ENCODE measurements around the gene ALPP. TPM values are rescaled to one million over a fixed set of nuclear protein-coding genes. Genes with fewer than 3 reads are reported as not detected.
"Not testable (repeated sequence)": the region's sequence is repeated elsewhere in the genome, so short reads cannot be mapped to it uniquely, and the experiment has no call there.

The ALPP gene
- total RNA-seq, 1 experiment from 2014 or later, result not detected

GRCh38 chr2:232406556-232407310 lies 28.2 kb downstream of the ALPP start, which contains the start of gene ALPG:
ALPG (plus strand) TSS chr2:232406844; CDS start chr2:232406895, 51 bp downstream.
- DNase-seq, result no peak
- no peaks in the 10 kb centered on the region for H3K9me3 ChIP-seq

GRCh38 chr2:232407428-232408150 lies 29.0 kb downstream of the ALPP start:
- H3K4me3 ChIP-seq, H3K9me3 ChIP-seq, H3K36me3 ChIP-seq, DNase-seq, H3K27me3 ChIP-seq: not testable (repeated sequence)

More at GRCh38 chr2:232406556-232407310, 28.2 kb downstream of the ALPP start, which contains the start of gene ALPG:
- Histone ChIP-seq H3K4me3 (no peak within 1 kb of the TSS), H3K36me3 (no peaks in the 10 kb centered on the region), H3K27me3 (no peaks in the 10 kb centered on the region)

DNA sequence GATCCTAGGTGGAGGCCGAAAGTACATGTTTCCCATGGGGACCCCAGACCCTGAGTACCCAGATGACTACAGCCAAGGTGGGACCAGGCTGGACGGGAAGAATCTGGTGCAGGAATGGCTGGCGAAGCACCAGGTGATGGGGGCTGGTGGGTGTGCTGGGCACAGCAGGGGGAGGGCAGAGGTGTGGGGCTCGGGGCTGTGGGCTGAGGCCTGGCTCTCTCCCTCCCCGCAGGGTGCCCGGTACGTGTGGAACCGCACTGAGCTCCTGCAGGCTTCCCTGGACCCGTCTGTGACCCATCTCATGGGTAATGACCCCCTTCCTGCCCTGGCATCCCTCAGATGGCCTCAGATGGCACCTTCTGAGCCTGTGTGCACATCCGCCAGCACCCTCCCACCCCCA lies 29.7 kb downstream of the ALPP start:
- H3K9me3 ChIP-seq, DNase-seq, H3K4me3 ChIP-seq, H3K36me3 ChIP-seq, H3K27me3 ChIP-seq: not testable (repeated sequence)

DNA sequence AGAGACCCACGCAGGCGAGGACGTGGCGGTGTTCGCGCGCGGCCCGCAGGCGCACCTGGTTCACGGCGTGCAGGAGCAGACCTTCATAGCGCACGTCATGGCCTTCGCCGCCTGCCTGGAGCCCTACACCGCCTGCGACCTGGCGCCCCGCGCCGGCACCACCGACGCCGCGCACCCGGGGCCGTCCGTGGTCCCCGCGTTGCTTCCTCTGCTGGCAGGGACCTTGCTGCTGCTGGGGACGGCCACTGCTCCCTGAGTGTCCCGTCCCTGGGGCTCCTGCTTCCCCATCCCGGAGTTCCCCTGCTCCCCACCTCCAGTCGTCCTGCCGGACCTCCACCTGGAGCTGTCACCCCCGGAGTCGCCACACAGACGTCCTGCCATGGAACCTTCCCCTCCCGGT lies 31.1 kb downstream of the ALPP start:
- not testable (repeated sequence) for H3K27me3 ChIP-seq, DNase-seq, H3K9me3 ChIP-seq, H3K36me3 ChIP-seq, H3K4me3 ChIP-seq

DNA sequence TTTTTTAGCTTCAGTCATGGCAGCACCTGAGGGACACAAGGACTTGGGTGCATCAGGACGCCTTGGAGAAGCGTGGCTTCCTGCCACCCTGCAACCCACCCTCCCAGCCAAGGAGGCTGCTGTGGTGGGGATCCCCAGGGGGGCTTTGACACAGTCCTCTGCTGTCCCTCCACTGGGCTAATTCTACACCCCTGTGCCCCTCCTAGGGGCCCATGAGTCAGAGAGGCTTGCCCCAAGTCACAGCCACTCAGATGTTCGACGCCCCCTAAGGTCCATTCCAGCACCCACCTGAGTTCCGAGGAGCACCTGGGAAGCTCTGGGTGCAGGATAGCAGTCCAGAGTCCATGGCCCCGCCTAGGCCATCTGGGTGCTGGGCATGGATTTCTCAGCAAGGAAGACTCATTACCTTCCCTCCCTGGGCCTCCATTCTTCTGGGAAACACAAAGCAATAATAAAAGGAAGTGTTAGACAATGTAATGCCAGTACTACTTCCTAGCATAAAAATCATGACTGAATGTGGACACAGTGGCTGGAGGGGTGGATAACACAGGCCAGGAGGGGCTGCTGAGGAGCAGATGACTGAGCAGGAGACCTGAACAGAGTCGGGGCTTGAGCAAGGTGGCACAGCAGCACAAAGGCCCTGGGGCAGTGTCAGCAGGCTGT lies 31.8 kb downstream of the ALPP start:
- Histone ChIP-seq H3K9me3 (no peaks in the 10 kb centered on the region), H3K4me3 (no peak overlapping the region), H3K27me3 (no peaks in the 10 kb centered on the region), H3K36me3 (no peaks in the 10 kb centered on the region)
- DNase-seq, result no peak

DNA sequence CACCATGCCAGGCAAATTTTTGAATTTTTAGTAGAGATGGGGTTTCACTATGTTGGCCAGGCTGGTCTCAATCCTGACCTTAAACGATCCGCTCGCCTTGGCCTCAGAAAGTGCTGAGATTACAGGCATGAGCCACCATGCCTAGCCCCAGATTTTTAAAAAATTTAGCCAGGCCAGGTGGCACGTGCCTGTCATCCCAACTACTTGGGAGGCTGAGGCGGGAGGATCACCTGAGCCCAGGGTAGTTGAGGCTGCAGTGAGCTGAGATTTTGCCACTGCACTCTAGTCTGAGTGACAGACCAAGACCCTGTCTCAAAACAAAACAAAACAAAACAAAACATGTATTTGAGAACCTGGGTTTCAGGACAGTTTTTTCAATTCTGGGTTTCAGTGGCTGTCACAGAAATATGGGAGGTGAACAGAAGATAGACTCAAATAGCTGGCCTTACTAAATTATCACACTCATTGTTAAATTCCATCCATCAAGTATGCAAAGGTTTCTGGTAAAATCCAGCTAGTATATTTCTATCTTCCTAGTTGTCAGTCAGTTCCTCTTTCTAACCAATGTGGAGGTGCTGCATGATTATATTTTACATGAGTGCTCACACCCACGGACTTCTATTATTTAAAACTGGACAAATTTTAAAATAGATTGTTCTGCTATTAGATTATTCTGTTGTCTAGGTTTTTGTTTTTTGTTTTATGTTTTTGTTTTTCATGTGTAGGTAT lies 33.5 kb downstream of the ALPP start:
- no peaks in the 10 kb centered on the region for H3K9me3 ChIP-seq
- DNase-seq, result no peak
- H3K4me3 ChIP-seq, result no peak overlapping the region
- H3K27me3 ChIP-seq, result no peaks in the 10 kb centered on the region
- H3K36me3 ChIP-seq, result no peaks in the 10 kb centered on the region

- Histone ChIP-seq H3K36me3 (no peaks in the 10 kb centered on the region), H3K27me3 (no peaks in the 10 kb centered on the region), H3K9me3 (no peaks in the 10 kb centered on the region), H3K4me3 (no peak overlapping the region)
- DNase-seq, result no peak
Measured at GRCh38 chr2:232412986-232413385, 34.4 kb downstream of the ALPP start.

GRCh38 chr2:232415138-232415690 lies 36.7 kb downstream of the ALPP start:
- no peaks in the 10 kb centered on the region for H3K36me3 ChIP-seq
- no peak for DNase-seq
- H3K9me3 ChIP-seq, result no peaks in the 10 kb centered on the region
- H3K27me3 ChIP-seq, result peaks cover 19% of the 10 kb centered on the region
- H3K4me3 ChIP-seq, result no peak overlapping the region

DNA sequence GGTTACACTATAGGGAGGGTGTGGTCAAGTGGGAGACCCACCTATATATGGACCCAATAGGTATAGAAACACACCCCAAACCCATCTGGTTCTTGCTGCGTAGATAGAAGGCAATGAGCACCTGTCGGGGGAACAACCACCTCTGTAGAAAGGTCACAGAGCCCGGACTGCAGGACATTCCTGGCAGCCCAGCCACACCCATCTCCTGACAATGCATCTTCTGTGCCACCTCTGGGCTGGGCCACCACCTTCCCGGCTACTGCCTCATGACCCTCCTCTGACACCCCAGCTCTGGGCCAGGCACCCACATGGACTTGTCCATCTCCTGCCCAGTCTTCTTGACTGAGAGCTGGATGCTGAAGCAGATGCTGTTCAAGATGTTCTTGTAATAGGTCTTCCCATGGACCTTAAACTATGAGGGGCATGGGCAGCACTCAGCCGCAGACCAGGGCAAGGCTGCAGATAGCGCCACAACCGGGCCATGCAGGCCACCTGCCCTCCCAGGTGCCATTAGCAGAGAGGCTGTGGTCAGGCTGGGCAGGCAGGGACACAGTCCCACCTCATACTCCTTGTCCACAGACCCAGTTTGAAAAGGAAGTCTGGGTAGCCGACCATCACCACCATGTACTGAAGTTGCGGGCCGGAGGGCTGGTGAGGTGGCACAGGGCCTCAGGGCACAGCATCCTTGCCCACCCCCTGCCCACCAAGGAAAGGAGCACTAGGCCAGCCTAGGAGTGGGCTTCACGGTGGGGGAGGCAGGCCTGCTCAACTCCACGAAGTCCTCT lies 37.4 kb downstream of the ALPP start:
- no peak for DNase-seq
- Histone ChIP-seq H3K36me3 (no peaks in the 10 kb centered on the region), H3K9me3 (no peaks in the 10 kb centered on the region), H3K27me3 (peaks cover 26% of the 10 kb centered on the region), H3K4me3 (no peak overlapping the region)

DNA sequence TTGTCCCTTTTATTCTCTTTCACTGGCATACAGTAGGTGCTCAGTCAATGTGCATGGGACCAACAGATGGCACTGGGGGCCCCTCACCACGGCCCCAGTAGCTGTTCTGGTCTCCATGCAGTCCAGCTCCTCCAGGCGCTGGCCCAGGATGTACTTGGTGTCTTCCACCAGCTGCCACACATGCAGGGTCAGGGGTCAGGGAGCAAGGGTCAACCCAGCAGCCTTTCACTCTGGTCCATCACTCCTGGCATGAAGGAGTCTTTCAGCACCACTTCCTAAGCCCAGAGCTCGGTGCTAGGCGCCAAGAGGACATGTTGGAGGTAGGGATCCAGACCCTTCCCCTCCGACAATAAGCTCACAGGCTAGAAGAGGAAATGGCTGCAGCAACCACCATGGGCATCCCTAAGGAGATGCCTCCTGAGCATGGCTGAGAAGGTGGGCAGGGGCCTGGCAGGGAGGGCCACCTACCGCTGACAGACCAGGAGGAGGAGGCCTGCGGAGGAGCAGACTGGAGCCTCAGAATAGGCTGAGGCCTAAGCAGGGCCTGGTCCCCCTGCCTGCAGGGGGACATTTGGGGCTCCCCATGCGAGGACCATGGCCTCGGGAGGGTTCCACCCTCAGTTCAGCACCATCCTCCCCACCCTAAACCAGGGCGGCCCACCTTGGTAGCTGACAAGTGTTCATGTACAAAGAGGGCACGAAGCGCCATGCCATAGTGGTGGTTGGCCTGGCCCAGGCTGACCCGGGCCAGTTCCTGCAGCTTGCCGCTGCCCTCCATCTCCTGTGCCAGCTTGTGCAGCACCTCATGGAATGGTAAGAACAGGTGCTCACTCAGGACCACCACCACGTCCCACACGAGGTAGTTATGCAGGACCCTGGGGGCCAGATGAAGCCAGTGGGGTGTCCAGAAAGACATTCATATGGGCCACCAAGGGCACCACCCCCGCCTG lies 38.2 kb downstream of the ALPP start:
- no peak for DNase-seq
- peaks cover 2% of the 10 kb centered on the region; the same call in 1 of the 2 replicates for H3K9me3 ChIP-seq
- H3K4me3 ChIP-seq, result no peak overlapping the region
- H3K27me3 ChIP-seq, result peaks cover 29% of the 10 kb centered on the region
- H3K36me3 ChIP-seq, result no peaks in the 10 kb centered on the region

DNA sequence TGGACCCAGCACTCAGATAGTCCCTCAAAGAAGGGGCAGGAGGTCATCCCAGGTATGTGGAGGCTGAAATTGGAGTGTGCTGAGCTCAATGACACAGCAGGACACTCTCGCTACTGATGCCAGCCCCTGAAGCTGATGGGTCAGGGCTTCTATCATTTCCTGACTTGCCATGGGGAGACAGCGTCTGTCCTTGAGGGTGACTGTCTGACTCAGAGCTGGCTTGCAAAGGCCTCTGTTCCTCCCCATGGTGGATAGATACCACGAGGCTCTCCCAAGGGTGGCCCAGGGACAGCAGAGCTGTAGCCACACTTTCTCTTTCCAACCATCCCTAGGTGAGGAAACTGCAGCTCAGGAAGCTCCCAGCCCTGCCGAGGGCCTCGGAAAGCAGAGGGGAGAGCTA lies 38.9 kb downstream of the ALPP start:
- Histone ChIP-seq H3K9me3 (peaks cover 5% of the 10 kb centered on the region), H3K27me3 (peaks cover 29% of the 10 kb centered on the region), H3K4me3 (no peak overlapping the region), H3K36me3 (no peaks in the 10 kb centered on the region)
- no peak for DNase-seq

- Histone ChIP-seq H3K27me3 (peaks cover 29% of the 10 kb centered on the region), H3K36me3 (no peaks in the 10 kb centered on the region), H3K4me3 (no peak overlapping the region), H3K9me3 (peaks cover 8% of the 10 kb centered on the region)
- no peak for DNase-seq
Measured at GRCh38 chr2:232418056-232418455, 39.5 kb downstream of the ALPP start.

- peak; percentile 59 for DNase-seq
- peaks cover 29% of the 10 kb centered on the region for H3K27me3 ChIP-seq
- no peaks in the 10 kb centered on the region for H3K36me3 ChIP-seq
- peaks cover 8% of the 10 kb centered on the region for H3K9me3 ChIP-seq
- H3K4me3 ChIP-seq, result peak overlapping the region; percentile 29
Measured at GRCh38 chr2:232418466-232419244, 40.1 kb downstream of the ALPP start.
